GM19239 (cell line): Measurements from ENCODE around the gene TPX2.
A peak's percentile ranks its signal among the peaks of the same experiment; 100 is the strongest.
"Not testable (repeated sequence)": the region's sequence is repeated elsewhere in the genome, so short reads cannot be mapped to it uniquely, and the experiment has no call there.

Source experiments
- DNase-seq: peaks from one replicate; pipeline ENCODE4 v3.0.0; 2011; ENCODE audit warnings: low spot score; ENCODE audit not compliant: insufficient read length
- FAIRE-seq: peaks from 2 replicates; lab custom pipeline; 2011; peaks lifted over from hg19 to GRCh38; lab: Jason Lieb, UNC

Gene TPX2

GRCh38 chr20:31718952-31719643 lies 20.0 kb upstream of the TPX2 start:
- FAIRE-seq, result no peak
- DNase-seq, result no peak

GRCh38 chr20:31719644-31720485 lies 19.2 kb upstream of the TPX2 start:
- DNase-seq, result no peak
- no peak for FAIRE-seq

- FAIRE-seq, result peak; percentile 51
- no peak for DNase-seq
Observed at GRCh38 chr20:31720486-31721407, 18.3 kb upstream of the TPX2 start.

- no peak for FAIRE-seq
- DNase-seq, result no peak
Observed at GRCh38 chr20:31721408-31722256, 17.5 kb upstream of the TPX2 start.

- no peak for DNase-seq
- FAIRE-seq, result no peak
Observed at GRCh38 chr20:31722257-31723068, 16.6 kb upstream of the TPX2 start, which contains the start of gene BCL2L1. BCL2L1 (minus strand) TSS chr20:31722868; CDS start chr20:31722218, 650 bp downstream.

- DNase-seq (no peak), FAIRE-seq (no peak)
Observed at GRCh38 chr20:31723069-31723318, 16.1 kb upstream of the TPX2 start.

GRCh38 chr20:31723319-31724078 lies 15.6 kb upstream of the TPX2 start:
- DNase-seq (peak; percentile 83), FAIRE-seq (peak; percentile 58)

GRCh38 chr20:31731321-31731717 lies 7.8 kb upstream of the TPX2 start:
- FAIRE-seq, result no peak
- DNase-seq, result no peak

- FAIRE-seq, result no peak
- DNase-seq, result no peak
Observed at GRCh38 chr20:31739550-31739977, 474 bp downstream of the TPX2 start.

- DNase-seq, result no peak
- FAIRE-seq, result no peak
Observed at GRCh38 chr20:31740208-31740607, 1.1 kb downstream of the TPX2 start.

- FAIRE-seq (no peak), DNase-seq (no peak)
Observed at GRCh38 chr20:31740656-31741323, 1.7 kb downstream of the TPX2 start.

- no peak for FAIRE-seq
- no peak for DNase-seq
Observed at GRCh38 chr20:31746068-31746878, 7.2 kb downstream of the TPX2 start.

GRCh38 chr20:31747028-31747427 lies 7.9 kb downstream of the TPX2 start:
- not testable (repeated sequence) for FAIRE-seq, DNase-seq

GRCh38 chr20:31747640-31748039 lies 8.6 kb downstream of the TPX2 start:
- FAIRE-seq (no peak), DNase-seq (no peak)

GRCh38 chr20:31749223-31749622 lies 10.1 kb downstream of the TPX2 start:
- DNase-seq (no peak), FAIRE-seq (no peak)

- FAIRE-seq (no peak), DNase-seq (no peak)
Observed at GRCh38 chr20:31751126-31751525, 12.0 kb downstream of the TPX2 start.

GRCh38 chr20:31757254-31757653 lies 18.2 kb downstream of the TPX2 start:
- DNase-seq (no peak), FAIRE-seq (no peak)
